ENCODE results near the gene A3GALT2. TPM values are rescaled to one million over a fixed set of nuclear protein-coding genes. Genes with fewer than 3 reads are reported as not detected.
"Not testable (repeated sequence)": the region's sequence is repeated elsewhere in the genome, so short reads cannot be mapped to it uniquely, and the experiment has no call there.

The A3GALT2 gene
- total RNA-seq, 4 donors from 2014 or later = 0.58 TPM; not detected in 3

DNA sequence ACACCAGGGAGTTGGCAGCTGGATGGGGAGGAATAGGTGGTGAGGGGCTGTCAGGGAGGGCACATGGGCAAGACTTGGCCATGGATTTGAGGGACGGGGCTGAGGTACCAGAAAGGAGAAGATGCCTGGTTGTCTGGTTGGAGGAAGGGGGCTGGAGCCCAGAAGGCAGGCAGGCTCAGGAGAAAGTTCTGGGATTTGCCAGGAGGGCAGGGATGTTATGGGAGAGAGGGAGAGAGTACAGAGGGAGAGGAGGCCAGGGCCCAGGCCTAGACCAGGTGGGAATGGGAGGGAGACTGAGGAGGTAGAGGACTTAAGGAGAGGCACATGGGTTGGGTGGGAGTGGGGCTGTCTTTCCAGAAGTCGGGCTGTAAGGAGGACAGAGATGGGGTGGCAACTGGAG, 4.3 kb downstream of the A3GALT2 start:
- no peak for DNase-seq
- no peak overlapping the region for H3K4me3 ChIP-seq
- H3K9me3 ChIP-seq = no peaks in the 10 kb centered on the region
- TF ChIP-seq, protein P1, sequence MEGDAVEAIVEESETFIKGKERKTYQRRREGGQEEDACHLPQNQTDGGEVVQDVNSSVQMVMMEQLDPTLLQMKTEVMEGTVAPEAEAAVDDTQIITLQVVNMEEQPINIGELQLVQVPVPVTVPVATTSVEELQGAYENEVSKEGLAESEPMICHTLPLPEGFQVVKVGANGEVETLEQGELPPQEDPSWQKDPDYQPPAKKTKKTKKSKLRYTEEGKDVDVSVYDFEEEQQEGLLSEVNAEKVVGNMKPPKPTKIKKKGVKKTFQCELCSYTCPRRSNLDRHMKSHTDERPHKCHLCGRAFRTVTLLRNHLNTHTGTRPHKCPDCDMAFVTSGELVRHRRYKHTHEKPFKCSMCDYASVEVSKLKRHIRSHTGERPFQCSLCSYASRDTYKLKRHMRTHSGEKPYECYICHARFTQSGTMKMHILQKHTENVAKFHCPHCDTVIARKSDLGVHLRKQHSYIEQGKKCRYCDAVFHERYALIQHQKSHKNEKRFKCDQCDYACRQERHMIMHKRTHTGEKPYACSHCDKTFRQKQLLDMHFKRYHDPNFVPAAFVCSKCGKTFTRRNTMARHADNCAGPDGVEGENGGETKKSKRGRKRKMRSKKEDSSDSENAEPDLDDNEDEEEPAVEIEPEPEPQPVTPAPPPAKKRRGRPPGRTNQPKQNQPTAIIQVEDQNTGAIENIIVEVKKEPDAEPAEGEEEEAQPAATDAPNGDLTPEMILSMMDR (IDR thresholded peaks at IDR 0.05) = no peak
- TF ChIP-seq POLR2A (IDR thresholded peaks at IDR 0.05) = no peak
- no peaks in the 10 kb centered on the region for H3K27me3 ChIP-seq
- H3K4me1 ChIP-seq = no peaks in the 10 kb centered on the region
- intact Hi-C loops (cut with DNase I; ENCODE audit: low total_unique reads) = no loop called here
- no peaks in the 10 kb centered on the region for H3K36me3 ChIP-seq
- no peak overlapping the region for H3K27ac ChIP-seq

DNA sequence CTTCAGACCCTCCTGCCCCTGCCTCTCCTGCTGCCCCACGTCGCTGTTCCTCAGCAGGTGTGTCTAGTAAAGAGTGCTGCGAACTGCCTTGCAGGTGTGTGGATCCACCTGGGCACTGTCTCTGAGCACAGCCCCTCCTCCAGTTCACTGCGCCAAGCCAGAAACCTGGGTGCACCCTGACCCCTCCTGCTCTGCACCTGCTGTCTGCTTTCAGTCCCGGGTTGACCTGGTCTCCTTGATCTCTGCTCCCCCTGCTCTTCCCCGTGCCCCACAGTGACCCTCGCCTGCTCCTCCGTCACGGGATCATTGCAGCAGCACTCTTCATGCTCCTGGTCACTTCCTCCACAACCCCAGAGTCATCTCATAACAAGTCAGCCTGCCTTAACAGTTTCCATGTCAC, 6.5 kb downstream of the A3GALT2 start:
- H3K4me1 ChIP-seq = no peaks in the 10 kb centered on the region
- no peaks in the 10 kb centered on the region for H3K36me3 ChIP-seq
- no peak overlapping the region for H3K27ac ChIP-seq
- no peaks in the 10 kb centered on the region for H3K27me3 ChIP-seq
- TF ChIP-seq POLR2A (IDR thresholded peaks at IDR 0.05) = no peak
- no peaks in the 10 kb centered on the region for H3K9me3 ChIP-seq
- H3K4me3 ChIP-seq = no peak overlapping the region
- intact Hi-C loops (cut with DNase I; ENCODE audit: low total_unique reads) = no loop called here
- DNase-seq = no peak

DNA sequence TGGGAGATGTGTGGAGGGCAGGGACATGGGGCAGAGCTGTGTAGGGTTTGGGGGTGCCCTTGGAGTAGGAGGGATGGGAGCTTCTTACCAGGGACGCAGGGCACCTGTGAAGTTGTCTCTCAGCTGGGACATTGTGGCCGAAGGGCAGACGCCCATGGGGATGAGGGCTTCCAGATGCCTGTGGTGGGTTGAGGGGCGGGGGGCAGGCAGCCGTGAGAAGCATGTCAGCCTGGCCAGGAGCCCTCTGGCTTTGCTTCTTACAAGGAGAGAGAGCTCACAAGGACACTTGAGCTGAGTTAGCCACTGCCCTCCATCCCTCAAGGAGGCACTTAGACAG, 8.5 kb downstream of the A3GALT2 start:
- DNase-seq = no peak
- intact Hi-C loops (cut with DNase I; ENCODE audit: low total_unique reads) = no loop called here
- no peaks in the 10 kb centered on the region for H3K9me3 ChIP-seq
- H3K4me1 ChIP-seq = no peaks in the 10 kb centered on the region
- no peak overlapping the region for H3K27ac ChIP-seq
- TF ChIP-seq, protein P1 (IDR thresholded peaks at IDR 0.05) = no peak
- H3K4me3 ChIP-seq = no peak overlapping the region
- no peaks in the 10 kb centered on the region for H3K27me3 ChIP-seq
- no peaks in the 10 kb centered on the region for H3K36me3 ChIP-seq

DNA sequence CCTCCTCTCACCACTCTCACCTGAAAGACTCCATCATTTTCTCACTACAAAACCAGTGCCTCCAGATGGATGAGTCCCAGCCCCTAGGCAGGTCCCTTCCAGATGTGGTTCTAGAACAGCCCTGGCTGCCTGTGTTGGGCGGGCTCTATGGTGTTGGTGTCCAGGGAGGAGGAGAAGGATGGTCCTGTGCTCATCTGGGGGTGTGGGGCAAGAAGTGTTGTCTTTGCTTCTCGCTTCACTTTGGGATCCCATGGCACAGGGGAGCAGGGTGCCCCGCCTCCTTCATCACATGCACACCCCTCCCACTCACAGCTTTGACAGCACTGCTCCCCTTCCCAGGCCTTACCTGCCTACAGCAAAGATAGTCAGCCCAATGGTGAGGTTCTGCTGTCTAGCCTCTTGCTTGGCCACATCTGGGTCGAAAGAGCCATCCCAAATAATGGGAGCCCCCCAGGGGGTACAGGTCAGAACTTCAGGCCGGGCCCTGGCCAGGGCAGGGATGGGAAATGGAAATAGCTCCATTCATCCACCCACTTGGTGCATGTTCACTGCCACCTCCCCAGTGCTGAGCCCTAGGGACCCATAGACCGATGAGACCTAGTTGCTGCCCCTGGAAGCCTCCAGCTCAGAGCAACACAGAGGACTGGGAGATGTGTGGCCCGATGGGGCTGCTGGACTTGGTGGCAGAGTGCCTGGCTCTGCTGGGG, 9.0 kb downstream of the A3GALT2 start:
- no peak overlapping the region for H3K27ac ChIP-seq
- no peak for TF ChIP-seq POLR2A (IDR thresholded peaks at IDR 0.05)
- TF ChIP-seq, protein P1 (IDR thresholded peaks at IDR 0.05) = no peak
- no peak overlapping the region for H3K4me3 ChIP-seq
- DNase-seq = no peak
- peaks cover 0 to 4% of the 10 kb centered on the region in 2 donors for H3K4me1 ChIP-seq
- H3K9me3 ChIP-seq = no peaks in the 10 kb centered on the region
- H3K27me3 ChIP-seq = no peaks in the 10 kb centered on the region
- intact Hi-C loops (cut with DNase I; ENCODE audit: low total_unique reads) = no loop called here
- H3K36me3 ChIP-seq = no peaks in the 10 kb centered on the region

DNA sequence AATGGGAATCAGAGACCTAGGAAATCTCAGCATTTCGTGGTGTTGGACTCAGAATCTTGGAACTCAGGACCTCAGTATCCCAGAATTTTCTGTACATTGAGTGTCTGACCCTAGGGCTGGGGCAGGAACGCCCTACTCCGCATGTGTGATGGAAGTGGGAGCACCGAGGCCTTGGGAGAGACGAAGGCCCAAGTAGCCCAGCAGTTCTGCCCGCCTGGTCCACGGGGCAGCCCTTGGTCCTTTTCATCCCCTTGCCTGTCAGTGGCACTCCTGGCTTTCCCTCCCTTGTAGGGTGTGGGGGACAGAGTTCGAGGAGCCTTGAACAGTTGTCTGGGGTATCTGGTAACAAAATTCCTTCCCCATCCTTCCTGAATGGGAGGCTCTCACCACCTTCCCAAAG, 10.2 kb downstream of the A3GALT2 start:
- Histone ChIP-seq H3K9me3 (no peaks in the 10 kb centered on the region), H3K4me3 (no peak overlapping the region), H3K36me3 (no peaks in the 10 kb centered on the region), H3K27ac (no peak overlapping the region), H3K27me3 (no peaks in the 10 kb centered on the region), H3K4me1 (peaks cover 0 to 5% of the 10 kb centered on the region in 2 donors)
- intact Hi-C loops (cut with DNase I; ENCODE audit: low total_unique reads) = no loop called here
- DNase-seq = no peak
- TF ChIP-seq POLR2A (IDR thresholded peaks at IDR 0.05) = no peak
- TF ChIP-seq, protein P1 (IDR thresholded peaks at IDR 0.05) = no peak

DNA sequence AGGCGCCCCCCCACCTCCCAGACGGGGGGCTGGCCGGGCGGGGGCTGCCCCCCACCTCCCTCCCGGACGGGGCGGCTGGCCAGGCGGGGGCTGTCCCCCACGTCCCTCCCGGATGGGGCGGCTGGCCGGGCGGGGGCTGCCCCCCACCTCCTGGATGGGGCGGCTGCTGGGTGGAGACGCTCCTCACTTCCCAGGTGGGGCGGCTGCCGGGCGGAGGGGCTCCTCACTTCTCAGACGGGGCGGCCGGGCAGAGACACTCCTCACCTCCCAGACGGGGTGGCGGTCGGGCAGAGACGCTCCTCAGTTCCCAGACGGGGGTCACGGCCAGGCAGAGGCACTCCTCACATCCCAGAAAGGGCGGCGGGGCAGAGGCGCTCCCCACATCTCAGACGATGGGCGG, 11.5 kb downstream of the A3GALT2 start:
- H3K4me3 ChIP-seq; H3K27me3 ChIP-seq; intact Hi-C loops (cut with DNase I; ENCODE audit: low total_unique reads); H3K4me1 ChIP-seq; H3K36me3 ChIP-seq; H3K9me3 ChIP-seq; H3K27ac ChIP-seq; DNase-seq: not testable (repeated sequence)

Measured in uterus (tissue), 4 donors.